Tibial artery (tissue), 4 donors: ENCODE results near the gene HPCAL1.

ENCODE experiments used
- DNase-seq, 2 donors: peaks; one replicate each; pipeline ENCODE4 v3.0.0-alpha.2; 2019
- H3K27ac ChIP-seq, 2 donors: fragments of 200-600 bp; sonication (generic) in 1 of 2; 1 replicate in 1 of 2; 2 replicates in 1 of 2; pipeline ENCODE4 v1.5.1; 2018 to 2019; ENCODE audit warnings: mild to moderate bottlenecking in 1 of 2
- H3K27me3 ChIP-seq, 2 donors: fragments of 200-600 bp; sonication (generic) in 1 of 2; one replicate each; pipeline versions ENCODE4 v1.5.1 to v1.6.0; 2016 to 2019
- H3K36me3 ChIP-seq, 3 donors: fragments of 200-600 bp; sonication (generic) in 2 of 3; one replicate each; pipeline ENCODE4 v1.5.1; 2016 to 2019; ENCODE audit warnings: mild to moderate bottlenecking in 2 of 3
- H3K4me1 ChIP-seq, 4 donors: fragments of 200-600 bp; sonication (generic) in 2 of 4; 1 replicate in 3 of 4; 2 replicates in 1 of 4; pipeline ENCODE4 v1.5.1; 2016 to 2019
- H3K4me3 ChIP-seq, 2 donors: fragments of 200-600 bp; sonication (generic) in 1 of 2; 1 replicate in 1 of 2; 2 replicates in 1 of 2; pipeline ENCODE4 v1.5.1; 2018 to 2019; ENCODE audit warnings: mild to moderate bottlenecking in 2 of 2
- H3K9me3 ChIP-seq, 3 donors: fragments of 200-600 bp; sonication (generic) in 1 of 3; one replicate each; pipeline ENCODE4 v1.5.1; 2016 to 2019
- intact Hi-C: fragments of 100-400 bp; cut with DNase I; formaldehyde crosslinking; loops from one replicate; pipeline ENCODE4 v1.15.0; 2023; ENCODE audit warnings: low total_unique reads
- TF ChIP-seq, protein P1 (sequence below), 2 experiments: fragments of 200-600 bp in 1 of 2; fragments of 450-650 bp in 1 of 2; IDR thresholded peaks; one replicate each; pipeline ENCODE4 v1.5.1; 2017 to 2019; ENCODE audit warnings: antibody characterized with exemption in 2 of 2, mild to moderate bottlenecking in 1 of 2, moderate library complexity in 1 of 2

The HPCAL1 gene

DNA sequence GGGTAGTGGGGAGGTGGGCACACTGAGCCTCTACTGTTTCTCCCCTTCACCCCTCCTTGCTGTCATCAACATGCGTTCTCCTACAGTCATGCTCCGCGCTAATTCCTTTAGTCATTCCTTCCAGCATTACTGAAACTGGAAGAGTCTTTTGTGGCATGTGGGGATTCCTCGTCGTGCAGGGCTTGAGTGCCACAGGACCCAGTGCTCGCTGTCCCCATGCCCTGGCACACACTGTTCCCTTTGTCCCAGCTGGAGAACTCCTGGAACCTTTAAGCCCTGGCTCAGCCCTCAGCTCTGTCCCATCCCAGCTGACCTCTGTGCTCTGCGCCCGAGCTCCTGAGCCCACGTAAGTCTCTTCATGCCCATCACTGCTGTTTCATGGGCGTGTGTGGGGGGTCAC lies 103.3 kb downstream of the HPCAL1 start:
- Histone ChIP-seq H3K4me1 (peaks cover 12 to 58% (median 51%) of the 10 kb centered on the region in 4 donors), H3K27me3 (no peaks in the 10 kb centered on the region), H3K9me3 (no peaks in the 10 kb centered on the region), H3K4me3 (peak overlapping the region in 1 of 2 donors; percentile 31), H3K27ac (peak overlapping the region; percentile 74 to 81), H3K36me3 (no peaks in the 10 kb centered on the region)
- DNase-seq: peak in 1 of 2 donors; percentile 83
- intact Hi-C loops: loop anchor here (5.0 kb wide), 2 partner anchors 119 to 284 kb away; partner anchors contain the start of gene RRM2
- TF ChIP-seq, protein P1, sequence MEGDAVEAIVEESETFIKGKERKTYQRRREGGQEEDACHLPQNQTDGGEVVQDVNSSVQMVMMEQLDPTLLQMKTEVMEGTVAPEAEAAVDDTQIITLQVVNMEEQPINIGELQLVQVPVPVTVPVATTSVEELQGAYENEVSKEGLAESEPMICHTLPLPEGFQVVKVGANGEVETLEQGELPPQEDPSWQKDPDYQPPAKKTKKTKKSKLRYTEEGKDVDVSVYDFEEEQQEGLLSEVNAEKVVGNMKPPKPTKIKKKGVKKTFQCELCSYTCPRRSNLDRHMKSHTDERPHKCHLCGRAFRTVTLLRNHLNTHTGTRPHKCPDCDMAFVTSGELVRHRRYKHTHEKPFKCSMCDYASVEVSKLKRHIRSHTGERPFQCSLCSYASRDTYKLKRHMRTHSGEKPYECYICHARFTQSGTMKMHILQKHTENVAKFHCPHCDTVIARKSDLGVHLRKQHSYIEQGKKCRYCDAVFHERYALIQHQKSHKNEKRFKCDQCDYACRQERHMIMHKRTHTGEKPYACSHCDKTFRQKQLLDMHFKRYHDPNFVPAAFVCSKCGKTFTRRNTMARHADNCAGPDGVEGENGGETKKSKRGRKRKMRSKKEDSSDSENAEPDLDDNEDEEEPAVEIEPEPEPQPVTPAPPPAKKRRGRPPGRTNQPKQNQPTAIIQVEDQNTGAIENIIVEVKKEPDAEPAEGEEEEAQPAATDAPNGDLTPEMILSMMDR (IDR thresholded peaks at IDR 0.05): no peak

DNA sequence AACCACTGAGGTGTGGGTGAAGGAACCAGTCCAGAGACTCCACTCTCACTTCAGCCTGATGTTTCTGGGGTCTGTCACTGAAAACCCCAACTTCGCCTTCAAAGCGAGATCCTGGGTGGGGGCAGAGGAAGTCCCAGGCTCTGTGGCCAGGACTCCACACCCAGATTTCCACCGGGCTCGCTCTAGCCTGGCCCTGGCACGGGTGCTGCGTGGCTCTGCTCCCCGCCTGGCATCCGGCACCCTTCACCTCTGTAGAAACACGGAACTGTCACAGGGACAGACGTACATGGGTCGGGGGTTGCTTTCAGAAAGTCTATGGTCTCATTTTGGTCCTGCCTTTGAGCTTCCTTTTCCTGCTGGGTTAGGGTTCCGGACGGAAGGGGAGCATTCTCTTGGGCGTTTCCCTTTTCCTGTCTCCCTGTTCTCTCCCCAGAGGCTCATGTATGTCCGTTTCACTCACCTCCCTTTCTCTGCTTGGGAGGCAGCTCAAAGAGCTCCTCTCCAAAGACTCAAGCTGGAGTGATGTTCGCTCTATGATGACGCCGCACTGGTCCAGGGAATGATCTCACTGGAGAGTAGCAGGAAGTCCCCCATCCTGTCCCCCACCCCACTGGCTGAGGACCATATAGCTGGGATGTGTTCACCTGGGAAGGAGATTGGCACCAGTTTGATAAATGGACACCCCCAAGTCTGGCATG lies 103.9 kb downstream of the HPCAL1 start:
- TF ChIP-seq, protein P1 (IDR thresholded peaks at IDR 0.05): no peak
- H3K27me3 ChIP-seq: no peaks in the 10 kb centered on the region
- H3K9me3 ChIP-seq: no peaks in the 10 kb centered on the region
- no peak overlapping the region for H3K4me3 ChIP-seq
- H3K36me3 ChIP-seq: no peaks in the 10 kb centered on the region
- no peak for DNase-seq
- peak overlapping the region; percentile 74 to 81 for H3K27ac ChIP-seq
- intact Hi-C loops: loop anchor here (5.0 kb wide), 2 partner anchors 119 to 284 kb away; partner anchors contain the start of gene RRM2
- H3K4me1 ChIP-seq: peaks cover 12 to 58% (median 51%) of the 10 kb centered on the region in 4 donors

DNA sequence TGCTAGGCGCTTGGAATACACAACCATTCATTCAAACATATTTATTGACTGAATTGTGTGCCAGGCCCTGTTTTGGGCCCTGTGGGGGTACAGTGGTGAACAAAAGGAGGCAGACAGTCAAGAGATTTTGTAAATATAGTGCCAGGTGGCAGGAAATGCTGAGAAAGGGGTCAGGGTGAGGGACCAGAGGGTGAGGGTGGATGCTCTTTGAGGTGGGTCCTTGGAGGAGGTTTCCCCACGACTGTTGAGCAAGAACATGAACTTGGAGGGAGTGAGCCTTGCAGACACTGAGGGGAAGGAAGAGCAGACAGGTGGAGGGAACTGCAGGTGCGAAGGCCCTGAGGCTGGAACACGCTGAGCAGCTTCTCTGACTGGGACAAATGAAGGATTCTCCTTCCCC lies 104.7 kb downstream of the HPCAL1 start:
- no peak overlapping the region for H3K4me3 ChIP-seq
- no peak for DNase-seq
- TF ChIP-seq, protein P1 (IDR thresholded peaks at IDR 0.05): no peak
- H3K36me3 ChIP-seq: no peaks in the 10 kb centered on the region
- H3K27me3 ChIP-seq: no peaks in the 10 kb centered on the region
- H3K9me3 ChIP-seq: no peaks in the 10 kb centered on the region
- H3K27ac ChIP-seq: peak overlapping the region in 1 of 2 donors; percentile 3
- H3K4me1 ChIP-seq: peaks cover 12 to 58% (median 51%) of the 10 kb centered on the region in 4 donors
- intact Hi-C loops: loop anchor here (5.0 kb wide), 2 partner anchors 120 to 285 kb away; partner anchors contain the start of gene RRM2

DNA sequence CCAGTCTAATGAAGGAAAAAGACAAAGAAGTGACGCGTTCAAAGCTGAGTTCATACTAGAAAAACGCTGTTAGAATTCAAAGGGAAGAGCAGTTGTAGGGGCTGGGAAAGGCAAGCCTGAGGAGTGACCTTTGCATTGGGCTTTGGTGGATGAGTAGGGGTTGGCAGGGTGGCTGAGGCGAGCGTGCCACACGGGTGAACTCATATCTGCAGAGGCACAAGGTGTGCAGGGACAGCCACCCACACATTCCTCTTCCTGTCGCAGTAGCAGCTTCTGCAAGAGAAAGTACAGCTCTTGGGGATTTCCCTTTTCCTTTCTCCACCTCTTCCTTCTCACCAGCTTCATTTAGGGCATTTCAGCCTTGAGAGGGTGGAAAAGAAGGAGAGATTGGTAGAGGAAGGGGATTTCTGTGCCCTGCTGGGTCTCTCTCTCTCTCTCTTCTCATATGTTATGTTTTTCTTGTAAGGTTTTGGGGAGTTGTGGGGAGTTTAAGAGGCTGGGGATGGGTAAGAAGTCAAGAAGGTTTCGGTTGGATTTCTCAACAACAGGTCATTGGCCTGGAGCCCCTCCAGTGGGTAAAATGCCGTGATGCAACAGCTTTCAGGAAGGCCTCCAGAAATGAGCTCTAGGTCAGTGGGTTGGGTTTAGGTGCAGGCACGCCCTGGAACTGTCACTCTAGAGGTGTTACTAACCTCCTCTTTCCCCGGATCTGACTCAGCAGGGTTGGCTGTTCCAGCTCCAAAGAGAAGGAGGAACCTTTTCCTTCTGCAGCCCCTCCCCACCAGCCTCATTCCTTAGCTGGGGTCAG lies 105.3 kb downstream of the HPCAL1 start:
- H3K4me1 ChIP-seq: peaks cover 12 to 59% (median 51%) of the 10 kb centered on the region in 4 donors
- H3K36me3 ChIP-seq: no peaks in the 10 kb centered on the region
- no peaks in the 10 kb centered on the region for H3K9me3 ChIP-seq
- TF ChIP-seq, protein P1 (IDR thresholded peaks at IDR 0.05): no peak
- no peaks in the 10 kb centered on the region for H3K27me3 ChIP-seq
- H3K4me3 ChIP-seq: no peak overlapping the region
- peak overlapping the region; percentile 20 to 25 for H3K27ac ChIP-seq
- intact Hi-C loops: loop anchor here (2.0 to 5.0 kb wide), 3 partner anchors 105 to 286 kb away; partner anchors contain the start of genes HPCAL1 and RRM2
- DNase-seq: peak; percentile 62 to 85

DNA sequence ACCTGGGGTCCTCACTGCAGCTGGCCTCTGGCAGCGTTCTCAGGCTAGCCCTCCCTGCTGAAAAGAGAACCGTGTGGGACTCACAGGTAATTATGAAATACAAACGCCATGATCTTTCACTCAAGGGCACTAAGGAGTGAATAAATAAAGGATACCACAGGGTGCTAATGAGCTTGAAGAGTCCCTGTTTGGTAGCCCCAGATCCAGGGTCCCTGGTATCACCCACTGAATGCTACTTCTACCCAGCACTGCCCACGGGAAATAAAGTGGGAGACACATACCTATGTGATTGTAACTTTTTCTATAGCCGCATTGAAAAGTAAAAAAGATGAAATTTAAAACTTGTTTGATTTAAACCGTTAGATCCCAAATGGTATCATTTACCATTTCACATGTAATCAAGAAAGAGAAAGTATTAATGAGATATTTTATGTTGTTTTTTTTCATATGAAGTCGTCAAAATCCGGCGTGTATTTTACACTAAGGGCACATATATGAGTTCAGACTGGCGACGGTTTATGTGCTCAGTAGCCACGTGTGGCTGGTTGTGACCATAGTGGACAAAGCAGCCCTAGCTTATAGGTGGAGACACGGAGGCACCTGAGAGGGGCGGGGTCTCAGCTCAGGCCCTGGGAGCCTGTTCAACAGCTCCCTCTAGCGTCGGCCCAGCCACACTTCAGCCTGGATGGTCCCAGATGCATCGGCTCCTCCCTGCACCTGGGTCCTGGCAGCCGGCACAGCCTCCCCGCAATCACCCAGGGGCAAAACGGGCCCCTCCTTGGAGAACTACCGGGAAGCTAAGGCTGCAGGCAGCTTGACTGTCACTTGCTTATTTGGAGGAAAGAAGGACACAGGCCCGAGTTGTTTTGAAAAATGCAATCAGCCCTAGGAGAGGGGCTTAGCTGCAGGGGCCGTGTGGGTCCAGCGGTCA lies 106.2 kb downstream of the HPCAL1 start:
- H3K27ac ChIP-seq: peak overlapping the region; percentile 1 to 20
- peaks cover 10 to 65% (median 55%) of the 10 kb centered on the region in 4 donors for H3K4me1 ChIP-seq
- H3K36me3 ChIP-seq: no peaks in the 10 kb centered on the region
- no peaks in the 10 kb centered on the region for H3K9me3 ChIP-seq
- H3K27me3 ChIP-seq: no peaks in the 10 kb centered on the region
- TF ChIP-seq, protein P1 (IDR thresholded peaks at IDR 0.05): peak; percentile 90 to 94
- intact Hi-C loops: loop anchor here (2.0 to 5.0 kb wide), 3 partner anchors 106 to 287 kb away; partner anchors contain the start of genes HPCAL1 and RRM2
- no peak overlapping the region for H3K4me3 ChIP-seq
- DNase-seq: peak; percentile 52 to 83
